Sigmoid colon (tissue), 7 donors: ENCODE data around the gene GALNS. TPM values are rescaled to one million over a fixed set of nuclear protein-coding genes. Genes with fewer than 3 reads are reported as not detected.

Experiments used
- DNase-seq: peaks from one replicate; pipeline ENCODE4 v3.0.0-alpha.2; 2019
- H3K27ac ChIP-seq, 4 donors: fragments of 200-600 bp; sonication (generic); one replicate each; pipeline ENCODE4 v1.5.1; 2016 to 2019; ENCODE audit warnings: mild to moderate bottlenecking in 1 of 4
- H3K27me3 ChIP-seq, 3 donors: fragments of 200-600 bp; sonication (generic); one replicate each; pipeline ENCODE4 v1.5.1; 2019; ENCODE audit warnings: mild to moderate bottlenecking in 1 of 3
- H3K36me3 ChIP-seq, 4 donors: fragments of 200-600 bp; sonication (generic); one replicate each; pipeline ENCODE4 v1.5.1; 2016 to 2019
- H3K4me1 ChIP-seq, 4 donors: fragments of 200-600 bp; sonication (generic); one replicate each; pipeline ENCODE4 v1.5.1; 2017 to 2019
- H3K4me3 ChIP-seq, 4 donors: fragments of 200-600 bp; sonication (generic); one replicate each; pipeline ENCODE4 v1.5.1; 2017 to 2019; ENCODE audit warnings: mild to moderate bottlenecking in 2 of 4, moderate library complexity in 1 of 4
- H3K9me3 ChIP-seq, 4 donors: fragments of 200-600 bp in 3 of 4; sonication (generic) in 3 of 4; one replicate each; pipeline versions ENCODE4 v1.5.1 to v1.6.1; 2013 to 2019
- CTCF ChIP-seq, 4 experiments: fragments of 450-650 bp in 3 of 4; fragments of 200-600 bp in 1 of 4; IDR thresholded peaks; one replicate each; pipeline ENCODE4 v1.5.1; 2016 to 2019; ENCODE audit warnings: antibody characterized with exemption in 4 of 4, mild to moderate bottlenecking in 3 of 4, moderate library complexity in 2 of 4
- EP300 ChIP-seq, 4 donors: sonication (generic); formaldehyde crosslinking; IDR thresholded peaks; one replicate each; pipeline ENCODE4 v1.6.1; 2017; ENCODE audit warnings: antibody characterized with exemption in 4 of 4
- POLR2A ChIP-seq, 2 donors: fragments of 450-650 bp; IDR thresholded peaks; one replicate each; pipeline ENCODE4 v1.6.1; 2016; ENCODE audit warnings: antibody characterized with exemption in 2 of 2, mild to moderate bottlenecking in 2 of 2, moderate library complexity in 2 of 2
- POLR2AphosphoS5 ChIP-seq, 4 donors: sonication (generic); formaldehyde crosslinking; IDR thresholded peaks; one replicate each; pipeline ENCODE4 v1.6.1; 2017; ENCODE audit warnings: antibody characterized with exemption in 4 of 4
- WGBS, 2 donors: extraction: QIAGEN DNeasy Blood & Tissue Kit; methylation state at CpG; one replicate each; pipeline ENCODE4 v1.1.7; 2013; 5-methylcytosine and 5-hydroxymethylcytosine counted together
- intact Hi-C: fragments of 100-400 bp; cut with DNase I; formaldehyde crosslinking; loops from one replicate; pipeline ENCODE4 v1.15.1; 2023
- polyA plus RNA-seq, 3 donors: library from polyadenylated mRNA; stranded (reverse); fragments of 200-250 nt; gene quantifications; one replicate each; pipeline ENCODE4 v1.2.3, GENCODE V29; 2013
- total RNA-seq, 4 donors: library from RNA; depleted of rRNA; stranded (reverse); fragments of >200 nt; gene quantifications; one replicate each; pipeline ENCODE4 v1.1.0, GENCODE V29; 2016
- donor health status: healthy with polysubstance abuse.
- donor health status: Bipolar disorder and iron deficiency.
- donor health status: healthy.

GALNS gene
- total and polyA plus RNA-seq, 7 donors, result 6.2 to 50.4 (median 11.1) TPM

DNA sequence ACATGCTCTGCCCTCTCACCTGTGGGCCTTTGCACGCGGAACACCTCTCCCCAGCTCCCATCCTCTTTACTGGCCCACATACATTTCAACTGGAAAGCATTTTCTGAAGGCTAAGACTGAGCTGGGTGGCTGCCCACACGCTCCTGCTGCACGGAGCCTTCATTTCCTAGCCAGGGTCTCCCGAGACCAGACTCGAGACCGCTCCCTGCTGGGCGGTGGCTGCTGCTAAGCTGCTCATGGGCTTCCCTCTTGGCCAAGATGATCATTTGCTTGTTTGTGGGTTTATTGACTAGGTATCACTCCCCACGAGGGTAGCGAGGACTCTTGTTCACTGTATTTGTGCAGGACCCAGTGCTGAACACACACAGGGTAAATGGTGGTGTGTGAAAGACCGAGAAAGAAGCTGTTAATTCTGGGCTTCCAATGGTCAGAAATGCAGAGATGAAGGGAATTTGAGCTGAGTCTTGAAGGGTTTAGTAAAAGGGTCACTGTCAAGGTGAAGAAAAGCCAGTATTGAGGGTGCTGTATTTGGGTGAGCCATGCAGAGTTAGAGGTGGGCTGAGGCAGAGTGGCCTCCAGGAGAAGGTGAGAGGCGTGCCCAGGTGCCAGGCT is 1.1 kb upstream of the GALNS start:
- peaks cover 0 to 27% (median 20%) of the 10 kb centered on the region in 4 donors for H3K4me1 ChIP-seq
- peaks cover 20 to 44% (median 26%) of the 10 kb centered on the region in 4 donors for H3K36me3 ChIP-seq
- WGBS, 2 donors, result 13 to 14% methylated on average over 12 of the region's 12 CpGs
- no peaks in the 10 kb centered on the region for H3K9me3 ChIP-seq
- DNase-seq, result peak; percentile 88
- peak overlapping the region; percentile 77 to 88 (median 82) for H3K27ac ChIP-seq
- H3K27me3 ChIP-seq, result no peaks in the 10 kb centered on the region
- TF ChIP-seq POLR2A (IDR thresholded peaks at IDR 0.05) (no peak), POLR2AphosphoS5 (IDR thresholded peaks at IDR 0.05) (no peak), CTCF (IDR thresholded peaks at IDR 0.05) (peak; percentile 42 to 58 (median 52)), EP300 (IDR thresholded peaks at IDR 0.05) (no peak)
- intact Hi-C loops, result loop anchor here (1.0 to 5.0 kb wide), 3 partner anchors 47 to 359 kb away; partner anchors contain the start of genes APRT and ZNF778
- peak overlapping the region; percentile 70 to 95 (median 80) for H3K4me3 ChIP-seq

DNA sequence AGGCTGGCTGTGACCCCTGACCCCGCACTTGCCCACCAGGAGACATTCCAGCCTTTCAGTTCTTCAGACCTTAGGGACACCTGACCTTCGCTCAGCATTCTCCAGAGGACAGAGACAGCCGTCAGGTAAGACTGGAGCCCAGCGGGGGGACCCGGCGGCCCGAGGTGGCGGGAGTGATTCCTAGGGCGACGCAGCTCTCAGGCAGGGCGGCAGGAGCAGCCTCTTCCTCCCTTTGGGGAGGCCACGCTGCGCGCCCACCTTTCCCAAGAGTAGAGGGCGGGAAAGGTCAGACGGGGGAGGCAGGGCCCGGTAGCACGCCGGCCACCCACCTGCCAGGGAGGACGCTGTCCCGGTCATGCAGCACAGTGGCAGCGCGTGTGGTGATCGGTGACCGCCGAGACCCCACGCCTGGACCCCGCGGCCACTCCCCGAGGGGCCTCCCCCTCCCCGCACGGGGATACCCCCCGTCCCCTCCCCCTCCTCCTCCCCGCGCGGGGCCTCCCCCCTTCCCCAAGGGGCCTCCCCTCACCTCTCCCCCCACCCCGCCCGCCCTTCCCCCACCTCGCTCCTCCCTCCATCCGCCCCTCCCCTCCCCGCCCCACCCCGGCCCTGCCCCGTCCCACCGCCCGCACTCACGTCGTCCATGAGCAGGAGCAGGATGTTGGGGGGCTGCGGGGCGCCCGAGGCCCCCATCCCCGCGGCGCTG is 472 bp downstream of the GALNS start:
- H3K4me1 ChIP-seq, result peaks cover 0 to 27% (median 20%) of the 10 kb centered on the region in 4 donors
- peaks cover 16 to 33% (median 18%) of the 10 kb centered on the region in 4 donors for H3K36me3 ChIP-seq
- peak overlapping the region; percentile 77 to 88 (median 82) for H3K27ac ChIP-seq
- H3K27me3 ChIP-seq, result no peaks in the 10 kb centered on the region
- no peaks in the 10 kb centered on the region for H3K9me3 ChIP-seq
- intact Hi-C loops, result loop anchor here (5.0 kb wide), 2 partner anchors 119 to 361 kb away; partner anchors contain the start of gene ZNF778
- 8 to 17% methylated on average over 50 of the region's 53 CpGs for WGBS, 2 donors
- peak; percentile 75 for DNase-seq
- H3K4me3 ChIP-seq, result peak overlapping the region; percentile 70 to 95 (median 80)
- no peak for TF ChIP-seq EP300 (IDR thresholded peaks at IDR 0.05)
- TF ChIP-seq POLR2AphosphoS5 (IDR thresholded peaks at IDR 0.05), result no peak
- TF ChIP-seq CTCF (IDR thresholded peaks at IDR 0.05), result no peak
- no peak for TF ChIP-seq POLR2A (IDR thresholded peaks at IDR 0.05)

- H3K9me3 ChIP-seq, result no peaks in the 10 kb centered on the region
- peaks cover 11 to 32% (median 13%) of the 10 kb centered on the region in 4 donors for H3K36me3 ChIP-seq
- intact Hi-C loops, result loop anchor here (5.0 kb wide), 2 partner anchors 118 to 362 kb away; partner anchors contain the start of gene ZNF778
- DNase-seq, result no peak
- H3K27ac ChIP-seq, result peak overlapping the region; percentile 77 to 88 (median 82)
- H3K27me3 ChIP-seq, result no peaks in the 10 kb centered on the region
- TF ChIP-seq POLR2A (IDR thresholded peaks at IDR 0.05) (no peak), EP300 (IDR thresholded peaks at IDR 0.05) (no peak), CTCF (IDR thresholded peaks at IDR 0.05) (no peak), POLR2AphosphoS5 (IDR thresholded peaks at IDR 0.05) (no peak)
- H3K4me1 ChIP-seq, result peaks cover 0 to 27% (median 20%) of the 10 kb centered on the region in 4 donors
- H3K4me3 ChIP-seq, result peak overlapping the region in 3 of 4 donors; percentile 70 to 95 (median 73)
- WGBS, 2 donors, result 81 to 89% methylated on average over 13 of the region's 13 CpGs
Observed at GRCh38 chr16:88855736-88856121, 1.0 kb downstream of the GALNS start.

DNA sequence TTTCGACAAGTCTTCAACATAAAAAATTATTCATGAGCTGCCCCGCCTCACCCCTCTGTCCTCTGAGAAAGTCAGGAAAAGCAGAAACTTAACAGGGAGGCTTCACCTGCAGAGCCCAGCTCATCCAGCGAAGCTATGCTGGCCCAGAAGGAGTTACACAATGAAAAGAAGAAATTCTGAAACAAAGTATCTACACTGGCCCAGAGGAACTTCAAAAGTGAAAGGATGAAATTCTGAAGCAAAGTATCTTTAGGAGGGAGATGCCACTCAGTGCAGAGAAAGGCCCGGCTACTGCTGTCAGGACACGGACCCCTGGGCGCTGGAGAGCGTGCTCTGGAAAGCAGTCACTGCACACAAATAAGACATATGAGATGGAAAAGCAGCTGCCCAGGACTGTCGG is 1.6 kb downstream of the GALNS start:
- Histone ChIP-seq H3K4me1 (peaks cover 0 to 27% (median 20%) of the 10 kb centered on the region in 4 donors), H3K36me3 (peaks cover 6 to 32% (median 8%) of the 10 kb centered on the region in 4 donors), H3K9me3 (no peaks in the 10 kb centered on the region), H3K27me3 (no peaks in the 10 kb centered on the region), H3K27ac (peak overlapping the region in 1 of 4 donors; percentile 88), H3K4me3 (no peak overlapping the region)
- intact Hi-C loops, result loop anchor here (5.0 kb wide), 2 partner anchors 118 to 362 kb away; partner anchors contain the start of gene ZNF778
- 84 to 86% methylated on average over 8 of the region's 8 CpGs for WGBS, 2 donors
- TF ChIP-seq POLR2A (IDR thresholded peaks at IDR 0.05) (no peak), EP300 (IDR thresholded peaks at IDR 0.05) (no peak), POLR2AphosphoS5 (IDR thresholded peaks at IDR 0.05) (no peak), CTCF (IDR thresholded peaks at IDR 0.05) (no peak)
- no peak for DNase-seq
